ENCODE results near the gene PTPRD. TPM values are rescaled to one million over a fixed set of nuclear protein-coding genes. Genes with fewer than 3 reads are reported as not detected.
A peak's percentile ranks its signal among the peaks of the same experiment; 100 is the strongest.

The PTPRD gene
- total RNA-seq, 4 donors from 2014 or later = 85.8 to 169 (median 135) TPM

GRCh38 chr9:8494571-8494970 lies 2118.2 kb downstream of the PTPRD start:
- H3K27me3 ChIP-seq = no peaks in the 10 kb centered on the region
- H3K9me3 ChIP-seq = no peaks in the 10 kb centered on the region
- peaks cover 0 to 2% (median 0%) of the 10 kb centered on the region in 3 donors for H3K36me3 ChIP-seq
- H3K4me3 ChIP-seq = no peak overlapping the region
- H3K27ac ChIP-seq = no peak overlapping the region
- no peaks in the 10 kb centered on the region for H3K4me1 ChIP-seq
- TF ChIP-seq CTCF (IDR thresholded peaks at IDR 0.05) = no peak
- no peak for TF ChIP-seq POLR2A (IDR thresholded peaks at IDR 0.05)
- DNase-seq = no peak

- Histone ChIP-seq H3K36me3 (no peaks in the 10 kb centered on the region), H3K27ac (no peak overlapping the region), H3K4me1 (no peaks in the 10 kb centered on the region), H3K4me3 (no peak overlapping the region), H3K9me3 (no peaks in the 10 kb centered on the region), H3K27me3 (no peaks in the 10 kb centered on the region)
- TF ChIP-seq CTCF (IDR thresholded peaks at IDR 0.05) = no peak
- TF ChIP-seq POLR2A (IDR thresholded peaks at IDR 0.05) = no peak
- DNase-seq = no peak
Measured at GRCh38 chr9:8492679-8493078, 2120.1 kb downstream of the PTPRD start.

- TF ChIP-seq POLR2A (IDR thresholded peaks at IDR 0.05) (no peak), CTCF (IDR thresholded peaks at IDR 0.05) (no peak)
Measured at GRCh38 chr9:8492024-8492423, 2120.8 kb downstream of the PTPRD start.

GRCh38 chr9:8491563-8491962 lies 2121.2 kb downstream of the PTPRD start:
- H3K36me3 ChIP-seq = no peaks in the 10 kb centered on the region
- no peak overlapping the region for H3K27ac ChIP-seq
- no peaks in the 10 kb centered on the region for H3K9me3 ChIP-seq
- DNase-seq = no peak
- no peaks in the 10 kb centered on the region for H3K27me3 ChIP-seq
- H3K4me3 ChIP-seq = no peak overlapping the region
- H3K4me1 ChIP-seq = no peaks in the 10 kb centered on the region
- TF ChIP-seq POLR2A (IDR thresholded peaks at IDR 0.05) = no peak
- TF ChIP-seq CTCF (IDR thresholded peaks at IDR 0.05) = no peak

More at GRCh38 chr9:8492024-8492423, 2120.8 kb downstream of the PTPRD start:
- DNase-seq = no peak
- H3K27me3 ChIP-seq = no peaks in the 10 kb centered on the region
- H3K36me3 ChIP-seq = no peaks in the 10 kb centered on the region
- no peaks in the 10 kb centered on the region for H3K9me3 ChIP-seq
- H3K4me3 ChIP-seq = no peak overlapping the region
- H3K27ac ChIP-seq = no peak overlapping the region
- H3K4me1 ChIP-seq = no peaks in the 10 kb centered on the region

- Histone ChIP-seq H3K27me3 (no peaks in the 10 kb centered on the region), H3K36me3 (peaks cover 0 to 5% (median 0%) of the 10 kb centered on the region in 3 donors), H3K4me1 (no peaks in the 10 kb centered on the region), H3K27ac (no peak overlapping the region), H3K9me3 (no peaks in the 10 kb centered on the region), H3K4me3 (no peak overlapping the region)
- no peak for DNase-seq
- TF ChIP-seq CTCF (IDR thresholded peaks at IDR 0.05) (no peak), POLR2A (IDR thresholded peaks at IDR 0.05) (no peak)
Measured at GRCh38 chr9:8489835-8490234, 2123.0 kb downstream of the PTPRD start.

GRCh38 chr9:8486095-8486494 lies 2126.7 kb downstream of the PTPRD start:
- no peak for DNase-seq
- H3K36me3 ChIP-seq = peaks cover 0 to 11% (median 0%) of the 10 kb centered on the region in 3 donors
- H3K4me1 ChIP-seq = no peaks in the 10 kb centered on the region
- no peak overlapping the region for H3K27ac ChIP-seq
- no peaks in the 10 kb centered on the region for H3K9me3 ChIP-seq
- TF ChIP-seq POLR2A (IDR thresholded peaks at IDR 0.05) (no peak), CTCF (IDR thresholded peaks at IDR 0.05) (peak in 3 of 6 experiments; percentile 27 to 41 (median 41))
- no peak overlapping the region for H3K4me3 ChIP-seq
- no peaks in the 10 kb centered on the region for H3K27me3 ChIP-seq

Measured in Peyer's patch (tissue), 4 donors.